ENCODE measurements around the gene PLEKHM3. TPM values are rescaled to one million over a fixed set of nuclear protein-coding genes. Genes with fewer than 3 reads are reported as not detected.

Gene PLEKHM3
- polyA plus RNA-seq, 2 of the 4 experiments (the other 2 are of a cell fraction), result 2.9 to 6.5 TPM

- no peak for TF ChIP-seq PBX3 (IDR thresholded peaks at IDR 0.05)
Measured at GRCh38 chr2:207875473-207876212, 149.7 kb downstream of the PLEKHM3 start (continued).

GRCh38 chr2:207873794-207874193, 151.5 kb downstream of the PLEKHM3 start:
- 90% methylated on average over 1 of the region's 1 CpG for WGBS (ENCODE audit: missing lambda C conversion rate)
- FAIRE-seq, result no peak
- no peak for ATAC-seq

GRCh38 chr2:207871911-207872310, 153.4 kb downstream of the PLEKHM3 start:
- DNase-seq (ENCODE audit: low read depth in 1 of 2, low spot score in 1 of 2) (no peak), ATAC-seq (no peak), FAIRE-seq (no peak)
- POLR2A ChIA-PET, result no interaction called here
- Histone ChIP-seq H3K27ac (peak overlapping the region; percentile 72 to 83; a peak in 5 of 6 replicates), H3K4me2 (no peak overlapping the region), H3K9me3 (no peaks in the 10 kb centered on the region), H3K4me3 (no peak overlapping the region), H3K4me1 (peaks cover 47% of the 10 kb centered on the region)
- no peak for TF ChIP-seq FOSB (CRISPR knock-in tag; IDR thresholded peaks at IDR 0.05)
- no peak for TF ChIP-seq CEBPB (IDR thresholded peaks at IDR 0.05)
- no peak for TF ChIP-seq NR3C1 (IDR thresholded peaks at IDR 0.05)
- TF ChIP-seq, protein P1, sequence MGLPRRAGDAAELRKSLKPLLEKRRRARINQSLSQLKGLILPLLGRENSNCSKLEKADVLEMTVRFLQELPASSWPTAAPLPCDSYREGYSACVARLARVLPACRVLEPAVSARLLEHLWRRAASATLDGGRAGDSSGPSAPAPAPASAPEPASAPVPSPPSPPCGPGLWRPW (IDR thresholded peaks at IDR 0.05), result no peak
- TF ChIP-seq RAD21 (conservative IDR thresholded peaks at IDR 0.05 in 1 of 2, IDR thresholded peaks at IDR 0.05 in 1 of 2), result no peak
- TF ChIP-seq, protein P2, sequence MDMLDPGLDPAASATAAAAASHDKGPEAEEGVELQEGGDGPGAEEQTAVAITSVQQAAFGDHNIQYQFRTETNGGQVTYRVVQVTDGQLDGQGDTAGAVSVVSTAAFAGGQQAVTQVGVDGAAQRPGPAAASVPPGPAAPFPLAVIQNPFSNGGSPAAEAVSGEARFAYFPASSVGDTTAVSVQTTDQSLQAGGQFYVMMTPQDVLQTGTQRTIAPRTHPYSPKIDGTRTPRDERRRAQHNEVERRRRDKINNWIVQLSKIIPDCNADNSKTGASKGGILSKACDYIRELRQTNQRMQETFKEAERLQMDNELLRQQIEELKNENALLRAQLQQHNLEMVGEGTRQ (IDR thresholded peaks at IDR 0.05), result no peak
- TF ChIP-seq CTCF (IDR thresholded peaks at IDR 0.05), result no peak
- TF ChIP-seq KDM1A (IDR thresholded peaks at IDR 0.05; ENCODE audit: low read depth), result no peak
- TF ChIP-seq HOXA7 (CRISPR knock-in tag; IDR thresholded peaks at IDR 0.05), result no peak
- TF ChIP-seq RCOR1 (IDR thresholded peaks at IDR 0.05; ENCODE audit: low read depth, low read length), result no peak
- TF ChIP-seq, protein P3, sequence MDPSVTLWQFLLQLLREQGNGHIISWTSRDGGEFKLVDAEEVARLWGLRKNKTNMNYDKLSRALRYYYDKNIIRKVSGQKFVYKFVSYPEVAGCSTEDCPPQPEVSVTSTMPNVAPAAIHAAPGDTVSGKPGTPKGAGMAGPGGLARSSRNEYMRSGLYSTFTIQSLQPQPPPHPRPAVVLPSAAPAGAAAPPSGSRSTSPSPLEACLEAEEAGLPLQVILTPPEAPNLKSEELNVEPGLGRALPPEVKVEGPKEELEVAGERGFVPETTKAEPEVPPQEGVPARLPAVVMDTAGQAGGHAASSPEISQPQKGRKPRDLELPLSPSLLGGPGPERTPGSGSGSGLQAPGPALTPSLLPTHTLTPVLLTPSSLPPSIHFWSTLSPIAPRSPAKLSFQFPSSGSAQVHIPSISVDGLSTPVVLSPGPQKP (IDR thresholded peaks at IDR 0.05; ENCODE audit: low read depth, low read length), result no peak
- TF ChIP-seq, protein P4, sequence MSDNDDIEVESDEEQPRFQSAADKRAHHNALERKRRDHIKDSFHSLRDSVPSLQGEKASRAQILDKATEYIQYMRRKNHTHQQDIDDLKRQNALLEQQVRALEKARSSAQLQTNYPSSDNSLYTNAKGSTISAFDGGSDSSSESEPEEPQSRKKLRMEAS (IDR thresholded peaks at IDR 0.05), result no peak
- no peak for TF ChIP-seq NFE2L2 (conservative IDR thresholded peaks at IDR 0.05; ENCODE audit: low read length)
- TF ChIP-seq MAFK (IDR thresholded peaks at IDR 0.05; ENCODE audit: partially characterized antibody), result no peak
- WGBS (ENCODE audit: missing lambda C conversion rate), result 85% methylated on average over 2 of the region's 2 CpGs
- CTCF ChIA-PET, result interaction anchor here (0.8 to 1.9 kb wide), 3 partner anchors 9 to 102 kb away, joined by 3 to 4 read pairs (median 4); partner anchors contain the start of gene FZD5

More at GRCh38 chr2:207873794-207874193, 151.5 kb downstream of the PLEKHM3 start:
- DNase-seq (ENCODE audit: low read depth in 1 of 2, low spot score in 1 of 2), result no peak
- POLR2A ChIA-PET, result no interaction called here
- TF ChIP-seq FOSL2 (IDR thresholded peaks at IDR 0.05) (no peak), FOSL2 (CRISPR knock-in tag; IDR thresholded peaks at IDR 0.05) (no peak), HOXA7 (CRISPR knock-in tag; IDR thresholded peaks at IDR 0.05) (no peak), CTCF (IDR thresholded peaks at IDR 0.05) (no peak), SMC3 (IDR thresholded peaks at IDR 0.05) (no peak), MAZ (IDR thresholded peaks at IDR 0.05; ENCODE audit: borderline replicate concordance, low read depth, low read length) (no peak), EP300 (IDR thresholded peaks at IDR 0.05) (no peak), ZC3H11A (IDR thresholded peaks at IDR 0.05) (no peak), CEBPB (IDR thresholded peaks at IDR 0.05) (no peak)
- Histone ChIP-seq H3K4me3 (no peak overlapping the region), H3K27ac (no peak overlapping the region), H3K9me3 (no peaks in the 10 kb centered on the region), H3K4me1 (peaks cover 41% of the 10 kb centered on the region), H3K4me2 (no peak overlapping the region)
- CTCF ChIA-PET, result interaction anchor here (0.9 kb wide), 1 partner anchor 16 kb away, joined by 3 read pairs; no protein-coding TSS in a partner anchor

All from A549 (cell line).